Measurements from ENCODE around the gene FYTTD1.
"Not testable (repeated sequence)": the region's sequence is repeated elsewhere in the genome, so short reads cannot be mapped to it uniquely, and the experiment has no call there.

DNA sequence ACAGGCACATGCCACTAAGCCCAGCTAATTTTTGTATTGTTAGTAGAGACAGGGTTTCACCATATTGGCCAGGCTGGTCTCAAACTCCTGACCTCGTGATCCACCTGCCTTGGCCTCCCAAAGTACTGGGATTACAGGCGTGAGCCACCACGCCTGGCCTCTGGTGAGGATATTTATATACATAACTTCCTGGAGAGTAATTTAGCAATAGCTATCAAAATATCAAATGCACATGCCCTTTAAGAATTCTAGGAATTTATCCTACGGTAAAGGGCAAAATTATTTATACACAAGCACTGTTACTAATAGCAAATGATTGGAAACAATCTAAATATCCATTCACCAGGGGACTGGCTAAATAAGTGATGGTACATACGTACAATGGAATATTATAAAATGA, 38.7 kb upstream of the FYTTD1 start:
- TF ChIP-seq, protein P1, sequence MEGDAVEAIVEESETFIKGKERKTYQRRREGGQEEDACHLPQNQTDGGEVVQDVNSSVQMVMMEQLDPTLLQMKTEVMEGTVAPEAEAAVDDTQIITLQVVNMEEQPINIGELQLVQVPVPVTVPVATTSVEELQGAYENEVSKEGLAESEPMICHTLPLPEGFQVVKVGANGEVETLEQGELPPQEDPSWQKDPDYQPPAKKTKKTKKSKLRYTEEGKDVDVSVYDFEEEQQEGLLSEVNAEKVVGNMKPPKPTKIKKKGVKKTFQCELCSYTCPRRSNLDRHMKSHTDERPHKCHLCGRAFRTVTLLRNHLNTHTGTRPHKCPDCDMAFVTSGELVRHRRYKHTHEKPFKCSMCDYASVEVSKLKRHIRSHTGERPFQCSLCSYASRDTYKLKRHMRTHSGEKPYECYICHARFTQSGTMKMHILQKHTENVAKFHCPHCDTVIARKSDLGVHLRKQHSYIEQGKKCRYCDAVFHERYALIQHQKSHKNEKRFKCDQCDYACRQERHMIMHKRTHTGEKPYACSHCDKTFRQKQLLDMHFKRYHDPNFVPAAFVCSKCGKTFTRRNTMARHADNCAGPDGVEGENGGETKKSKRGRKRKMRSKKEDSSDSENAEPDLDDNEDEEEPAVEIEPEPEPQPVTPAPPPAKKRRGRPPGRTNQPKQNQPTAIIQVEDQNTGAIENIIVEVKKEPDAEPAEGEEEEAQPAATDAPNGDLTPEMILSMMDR (IDR thresholded peaks at IDR 0.05; ENCODE audit: insufficient read depth, low read length): not testable (repeated sequence)
- TF ChIP-seq POLR2AphosphoS5 (IDR thresholded peaks at IDR 0.05; ENCODE audit: low read depth): not testable (repeated sequence)
